GM19452 (cell line): Measurements from ENCODE around the gene ZBTB34.
A peak's percentile ranks its signal among the peaks of the same experiment; 100 is the strongest.

Experiments
- ATAC-seq: cut with Tn5 transposase; IDR thresholded peaks from one replicate; pipeline ENCODE4 v1.9.1; 2021; ENCODE audit not compliant: unreplicated experiment

Gene ZBTB34

GRCh38 chr9:126842977-126843799, 17.3 kb upstream of the ZBTB34 start:
- ATAC-seq, result no peak

- ATAC-seq, result no peak
Measured at GRCh38 chr9:126844085-126844484, 16.4 kb upstream of the ZBTB34 start.

GRCh38 chr9:126847051-126847450, 13.4 kb upstream of the ZBTB34 start:
- no peak for ATAC-seq

GRCh38 chr9:126849591-126850225, 10.7 kb upstream of the ZBTB34 start:
- no peak for ATAC-seq

- no peak for ATAC-seq
Measured at GRCh38 chr9:126851286-126851880, 9.1 kb upstream of the ZBTB34 start.

- no peak for ATAC-seq
Measured at GRCh38 chr9:126852086-126852688, 8.3 kb upstream of the ZBTB34 start.

- ATAC-seq, result no peak
Measured at GRCh38 chr9:126853667-126854066, 6.8 kb upstream of the ZBTB34 start.

- no peak for ATAC-seq
Measured at GRCh38 chr9:126854734-126855133, 5.7 kb upstream of the ZBTB34 start.

GRCh38 chr9:126856326-126856877, 4.0 kb upstream of the ZBTB34 start:
- ATAC-seq, result no peak

- ATAC-seq, result no peak
Measured at GRCh38 chr9:126857261-126857960, 3.0 kb upstream of the ZBTB34 start.

GRCh38 chr9:126859111-126859510, 1.3 kb upstream of the ZBTB34 start:
- no peak for ATAC-seq

- peak; percentile 25 for ATAC-seq
Measured at GRCh38 chr9:126860757-126861466, 473 bp downstream of the ZBTB34 start.

GRCh38 chr9:126861707-126862103, 1.3 kb downstream of the ZBTB34 start:
- ATAC-seq, result no peak

- no peak for ATAC-seq
Measured at GRCh38 chr9:126862104-126862761, 1.8 kb downstream of the ZBTB34 start.

- no peak for ATAC-seq
Measured at GRCh38 chr9:126864771-126865170, 4.3 kb downstream of the ZBTB34 start.

GRCh38 chr9:126869368-126869767, 8.9 kb downstream of the ZBTB34 start:
- ATAC-seq, result no peak

- ATAC-seq, result no peak
Measured at GRCh38 chr9:126872516-126872915, 12.1 kb downstream of the ZBTB34 start.

GRCh38 chr9:126874546-126875314, 14.3 kb downstream of the ZBTB34 start:
- ATAC-seq, result no peak
